ENCODE data around the gene PES1.
"Not testable (repeated sequence)": the region's sequence is repeated elsewhere in the genome, so short reads cannot be mapped to it uniquely, and the experiment has no call there.

Gene PES1

DNA sequence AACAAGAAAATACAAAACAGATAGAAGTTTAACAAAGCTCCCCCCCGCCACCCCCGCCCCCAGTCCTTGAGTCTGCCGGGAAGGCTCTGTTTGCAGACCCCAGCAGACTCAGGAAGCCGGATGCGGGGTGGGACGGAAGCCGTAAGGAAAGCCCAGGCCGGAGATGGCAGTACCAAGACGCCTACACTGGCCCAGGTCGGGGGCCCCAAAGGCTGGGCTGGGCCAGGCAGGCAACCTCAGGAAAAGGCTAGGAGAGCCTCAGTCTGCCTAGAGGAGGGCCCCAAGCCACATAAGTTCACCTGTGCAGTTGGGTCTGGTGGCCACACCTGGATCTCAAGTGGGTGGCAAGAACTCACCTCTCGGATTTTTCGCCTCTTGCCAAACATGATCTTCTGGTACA, 13.2 kb downstream of the PES1 start:
- DNase-seq (ENCODE audit: low read depth in 2 of 2, low spot score in 1 of 2): no peak

DNA sequence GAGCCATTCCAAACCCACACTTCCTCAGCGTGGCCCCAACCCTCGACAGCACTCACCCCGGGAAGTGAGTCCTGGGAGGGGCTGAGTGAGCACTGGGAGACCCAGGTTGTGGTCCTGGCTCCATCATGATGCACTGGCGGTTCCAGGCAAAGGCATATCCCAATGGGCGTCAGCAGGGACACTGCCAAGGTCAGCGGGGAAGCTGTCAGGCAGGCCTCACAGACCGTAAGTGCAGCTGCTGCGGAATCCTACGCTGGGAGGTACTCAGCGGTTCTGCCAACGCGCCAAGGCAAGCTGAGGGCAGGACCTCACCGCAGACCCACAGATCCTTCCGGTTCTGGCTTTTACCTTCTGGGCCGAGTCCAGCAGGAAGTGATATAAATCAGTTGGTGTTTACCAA, 15.9 kb downstream of the PES1 start:
- DNase-seq (ENCODE audit: low read depth in 2 of 2, low spot score in 1 of 2): no peak

DNA sequence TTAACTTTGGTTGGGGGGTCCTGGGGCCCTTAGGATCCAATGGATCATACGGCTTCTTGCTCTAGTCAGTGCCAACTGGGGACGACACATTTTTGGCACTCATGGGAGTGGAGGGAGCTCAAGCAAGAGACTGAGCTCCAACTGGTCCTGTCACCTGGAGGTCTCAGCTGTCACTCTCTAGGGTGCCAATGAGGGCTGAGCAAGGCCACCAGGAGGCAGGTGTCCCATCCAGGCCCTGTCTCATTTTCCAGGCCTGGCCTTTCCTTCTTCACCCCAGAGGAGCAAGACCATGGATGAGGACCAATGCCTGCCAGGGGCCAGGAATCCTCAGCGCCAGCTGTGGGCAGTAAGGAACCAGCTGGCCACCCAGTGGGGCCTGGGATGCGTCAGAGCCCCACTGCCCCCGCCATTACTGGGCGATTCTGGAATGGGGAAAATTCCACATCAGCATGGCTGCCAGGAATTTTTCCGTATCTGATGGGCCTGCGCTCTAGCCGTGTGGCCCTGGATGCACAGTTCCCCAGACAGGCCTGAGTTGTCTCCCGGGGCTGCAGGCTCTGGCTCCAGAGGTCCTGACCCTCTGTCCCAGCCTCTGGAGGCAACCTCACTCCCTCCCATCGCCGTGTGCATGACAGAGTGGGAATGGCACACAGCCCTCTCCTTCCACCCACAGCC, 16.6 kb downstream of the PES1 start:
- DNase-seq (ENCODE audit: low read depth in 2 of 2, low spot score in 1 of 2): no peak

DNA sequence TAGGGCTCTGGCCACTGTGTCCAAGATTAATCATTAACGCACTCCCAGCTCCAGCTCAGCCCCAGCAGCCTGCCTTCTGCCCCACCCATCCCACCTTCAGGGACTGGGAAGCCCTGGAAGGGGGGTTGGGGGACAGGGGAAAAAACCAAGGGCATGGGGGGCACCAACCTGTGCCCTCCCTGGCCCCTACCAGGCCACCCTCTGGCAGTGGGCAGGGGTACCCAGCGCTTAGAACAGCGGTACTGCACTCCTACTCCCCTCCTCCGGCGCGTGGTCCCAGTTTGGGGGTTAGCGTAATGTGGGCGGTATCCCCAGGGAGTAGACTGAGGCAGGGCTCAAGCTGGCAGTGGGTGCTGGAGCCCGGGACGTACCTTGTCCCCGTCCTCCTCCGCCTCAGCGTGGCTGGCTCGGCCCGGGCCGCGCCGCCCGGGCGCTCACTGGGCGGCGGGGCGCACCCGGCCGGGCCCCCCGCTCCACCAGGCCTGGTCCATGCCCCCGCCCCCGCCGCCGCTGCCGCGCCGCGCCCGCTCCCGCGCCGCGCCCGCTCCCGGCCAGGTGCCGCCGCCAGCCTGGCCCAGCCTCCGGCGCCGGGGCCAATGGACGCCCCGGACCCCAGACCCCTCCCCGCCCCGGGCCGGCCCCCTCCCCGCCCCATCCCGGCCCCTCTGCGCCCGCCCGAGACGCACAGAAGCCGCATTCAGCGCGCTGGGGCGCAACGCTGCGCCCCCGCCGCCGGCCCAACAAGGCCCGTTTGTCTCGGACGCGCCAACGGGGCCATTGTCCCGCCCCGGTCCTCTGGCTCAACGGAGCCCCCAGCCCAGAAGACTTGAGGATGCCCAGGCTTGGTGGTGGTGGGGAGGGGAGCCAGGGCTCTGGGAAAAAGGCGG, 17.4 kb downstream of the PES1 start, which contains the start of gene GAL3ST1:
GAL3ST1 (minus strand) TSS at position 571 of the 887 bp plus-strand sequence. CDS start 17,273 bp downstream, outside the sequence.
- no peak for DNase-seq (ENCODE audit: low read depth in 2 of 2, low spot score in 1 of 2)

DNA sequence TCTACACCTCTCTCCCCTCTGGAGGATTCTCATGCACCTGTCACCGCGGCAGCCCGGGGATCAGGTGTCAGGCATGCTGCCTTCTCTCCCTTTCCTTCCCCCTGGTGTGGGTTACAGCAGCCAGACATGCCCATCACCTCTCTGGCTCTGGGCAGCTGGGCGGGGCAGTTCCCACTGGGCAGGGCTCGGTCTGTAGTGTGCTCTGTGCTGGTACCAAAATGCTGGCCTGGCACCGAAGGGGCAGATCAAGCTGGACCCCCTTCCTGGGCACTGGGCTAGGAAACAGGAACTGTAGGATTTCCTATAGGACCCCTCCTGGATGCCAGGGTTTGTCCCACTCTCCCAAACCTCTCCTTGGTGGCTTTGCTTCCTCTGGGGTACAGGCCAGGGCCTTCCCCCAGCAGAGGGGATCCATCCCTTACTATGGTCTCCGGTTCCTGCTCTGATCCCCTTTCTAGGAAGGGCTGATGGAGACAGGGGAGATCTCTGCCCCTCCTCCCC, 18.1 kb downstream of the PES1 start:
- DNase-seq (ENCODE audit: low read depth in 2 of 2, low spot score in 1 of 2): no peak

DNA sequence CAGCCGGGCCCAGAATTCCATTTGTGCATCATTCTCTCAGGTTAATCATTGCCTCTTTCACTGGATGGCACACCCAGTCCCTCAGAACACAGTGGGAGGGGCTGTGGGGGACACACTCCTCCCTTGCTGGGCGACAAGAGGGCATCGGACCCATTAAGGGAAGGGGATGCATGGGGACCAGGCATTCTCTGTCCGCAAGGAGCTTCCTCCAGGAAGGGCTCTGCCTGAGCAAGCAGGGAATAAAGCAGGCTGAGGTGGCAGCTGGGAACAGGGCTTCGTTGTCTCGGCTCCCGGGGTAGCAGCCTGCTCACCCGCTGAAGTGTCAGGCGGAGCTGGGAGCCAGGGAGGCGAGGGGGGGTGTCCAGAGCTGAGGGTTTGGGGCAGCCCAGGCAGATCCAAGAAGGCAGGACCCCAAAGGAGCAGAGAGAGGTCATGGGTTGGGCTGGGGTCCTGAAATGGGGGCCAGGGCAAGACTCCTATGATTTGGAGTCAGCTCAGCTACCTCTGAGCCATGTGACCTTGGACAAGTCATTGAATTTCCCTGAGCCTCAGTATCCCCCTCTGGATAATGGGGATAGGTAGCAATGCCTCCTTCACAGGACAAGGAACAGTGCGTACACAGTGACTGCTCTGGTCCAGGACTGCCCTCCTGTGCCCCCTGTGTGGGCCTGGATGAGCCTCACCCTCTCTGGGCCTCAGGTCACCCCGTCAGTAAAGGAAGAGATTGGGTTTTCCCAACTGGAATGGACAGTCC, 18.7 kb downstream of the PES1 start:
- no peak for DNase-seq (ENCODE audit: low read depth in 2 of 2, low spot score in 1 of 2)

DNA sequence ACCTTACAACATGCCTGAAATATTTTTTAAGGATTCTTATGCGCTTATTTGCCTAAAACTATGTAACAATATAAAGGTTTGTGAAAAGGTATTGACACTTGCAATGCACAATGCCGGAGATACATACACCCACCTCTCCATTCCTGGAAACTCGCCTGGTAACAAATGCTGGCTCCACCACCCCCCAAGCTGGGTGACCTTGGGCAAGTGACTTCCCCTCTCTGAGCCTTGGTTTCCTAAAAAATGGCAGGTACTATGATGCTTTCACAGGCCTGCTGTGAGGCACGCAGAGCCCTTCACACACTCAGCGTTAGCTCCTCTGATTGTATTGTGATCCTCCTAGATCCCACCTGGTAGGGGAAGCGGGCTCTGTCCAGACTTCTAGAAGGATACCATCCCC, 19.5 kb downstream of the PES1 start:
- no peak for DNase-seq (ENCODE audit: low read depth in 2 of 2, low spot score in 1 of 2)

DNA sequence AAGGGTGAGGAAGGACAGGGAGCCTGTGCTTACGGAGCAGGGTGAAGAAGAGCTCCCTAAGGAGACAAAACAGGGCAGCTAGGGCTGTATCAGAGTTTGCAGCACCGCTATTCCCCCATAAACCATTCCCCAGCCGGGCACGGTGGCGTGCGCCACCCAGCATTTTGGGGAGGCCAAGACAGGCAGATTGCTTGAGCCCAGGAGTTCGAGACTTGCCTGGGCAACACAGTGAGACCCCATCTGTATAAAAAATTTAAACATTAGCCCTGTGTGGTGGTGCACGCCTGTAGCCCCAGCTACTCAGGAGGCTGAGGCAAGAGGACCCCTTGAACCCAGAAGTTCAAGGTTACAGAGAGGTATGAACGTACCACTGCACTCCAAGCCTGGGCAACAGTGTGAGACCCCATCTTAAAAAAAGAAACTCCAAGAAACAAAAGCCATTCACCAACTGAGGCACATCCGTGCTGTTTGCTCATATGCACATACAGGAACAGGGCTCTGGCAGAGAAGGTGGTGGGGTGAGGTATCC, 22.0 kb downstream of the PES1 start:
- DNase-seq (ENCODE audit: low read depth in 2 of 2, low spot score in 1 of 2): no peak

DNA sequence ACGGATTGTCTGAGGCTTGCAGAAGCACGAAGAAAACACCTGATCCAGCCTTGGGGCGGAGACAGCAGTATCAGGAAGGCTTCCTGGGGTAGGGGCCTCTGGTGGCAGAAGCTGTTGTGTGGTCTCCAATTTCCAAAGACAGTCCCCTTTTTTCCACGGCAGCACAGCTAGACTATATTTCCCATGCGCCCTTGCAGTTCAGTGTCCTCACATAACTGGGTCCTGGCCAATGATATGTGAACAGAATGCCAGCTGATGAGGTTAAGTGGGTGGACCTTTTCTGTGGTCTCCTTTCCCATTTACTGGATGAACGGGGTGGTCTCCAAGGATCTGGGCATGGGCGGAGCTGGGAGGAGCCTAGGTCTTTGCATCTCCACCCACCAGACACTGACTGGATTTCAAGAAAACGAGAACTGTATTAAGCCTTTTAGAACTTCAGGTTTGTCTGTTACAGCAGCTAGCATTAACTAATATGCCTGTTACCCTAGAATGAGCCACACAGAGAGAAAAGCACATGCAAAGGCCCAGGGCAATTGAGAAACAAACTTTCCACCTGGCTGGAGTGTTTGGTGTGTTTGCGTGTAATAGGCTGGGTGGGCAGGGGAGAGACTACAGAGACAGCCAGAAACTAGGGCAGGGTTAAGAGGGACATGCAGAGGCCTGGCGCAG, 23.4 kb downstream of the PES1 start:
- no peak for DNase-seq (ENCODE audit: low read depth in 2 of 2, low spot score in 1 of 2)

DNA sequence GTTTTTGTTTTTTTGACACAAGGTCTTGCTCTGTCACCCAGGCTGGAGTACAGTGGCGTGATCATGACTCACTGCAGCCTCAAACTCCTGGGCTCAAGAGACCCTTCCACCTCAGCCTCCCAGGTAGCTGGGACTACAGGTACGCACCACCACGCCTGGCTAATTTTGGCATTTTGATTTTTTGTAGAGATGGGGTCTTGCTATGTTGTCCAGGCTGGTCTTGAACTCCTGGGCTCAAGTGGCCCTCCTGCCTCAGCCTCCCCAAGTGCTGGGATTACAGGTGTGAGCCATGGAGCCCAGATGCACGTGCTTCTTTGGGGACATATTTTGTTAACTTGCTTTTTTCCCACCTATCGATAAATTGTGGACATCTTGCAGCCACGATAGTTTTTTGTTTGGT, 24.4 kb downstream of the PES1 start:
- DNase-seq (ENCODE audit: low read depth in 2 of 2, low spot score in 1 of 2): not testable (repeated sequence)

DNA sequence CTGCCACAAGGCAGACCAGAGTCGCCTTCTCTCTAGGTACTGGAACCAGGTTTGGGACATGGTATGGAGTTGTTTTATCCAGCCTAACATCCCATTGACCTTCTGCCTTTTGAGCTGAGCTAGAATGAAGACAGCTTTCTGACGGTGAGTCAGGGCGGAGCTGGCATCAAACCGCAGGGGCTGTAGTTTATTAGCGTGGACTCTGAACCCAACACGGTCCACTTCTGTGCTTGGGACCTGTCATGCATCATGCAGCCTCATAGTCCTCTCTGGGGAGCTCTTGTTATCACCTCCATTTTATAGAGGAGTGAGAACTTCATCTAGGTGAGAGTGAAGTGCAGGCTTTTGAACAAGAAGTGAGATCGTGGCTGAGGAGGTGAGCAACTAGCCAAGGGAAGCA, 25.6 kb downstream of the PES1 start:
- no peak for DNase-seq (ENCODE audit: low read depth in 2 of 2, low spot score in 1 of 2)

DNA sequence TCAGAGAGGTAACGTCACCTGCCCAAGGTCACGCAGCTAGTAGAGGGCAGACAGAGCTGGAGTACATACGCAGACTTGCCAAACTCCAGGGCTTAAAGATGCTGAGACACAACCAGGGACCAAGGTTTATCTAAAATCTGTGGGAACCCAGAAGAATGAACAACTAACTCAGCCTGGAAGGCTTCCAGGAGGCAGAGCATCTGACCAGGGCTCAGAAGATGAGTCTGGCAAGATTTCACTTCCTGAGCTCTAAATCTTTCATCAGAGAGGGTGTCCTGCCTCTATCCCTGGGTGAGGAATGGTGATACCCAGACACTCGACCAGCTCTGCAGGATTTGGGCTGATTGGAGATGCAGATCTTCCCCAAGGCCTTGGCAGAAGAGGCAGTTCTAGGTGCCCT, 26.4 kb downstream of the PES1 start:
- no peak for DNase-seq (ENCODE audit: low read depth in 2 of 2, low spot score in 1 of 2)

DNA sequence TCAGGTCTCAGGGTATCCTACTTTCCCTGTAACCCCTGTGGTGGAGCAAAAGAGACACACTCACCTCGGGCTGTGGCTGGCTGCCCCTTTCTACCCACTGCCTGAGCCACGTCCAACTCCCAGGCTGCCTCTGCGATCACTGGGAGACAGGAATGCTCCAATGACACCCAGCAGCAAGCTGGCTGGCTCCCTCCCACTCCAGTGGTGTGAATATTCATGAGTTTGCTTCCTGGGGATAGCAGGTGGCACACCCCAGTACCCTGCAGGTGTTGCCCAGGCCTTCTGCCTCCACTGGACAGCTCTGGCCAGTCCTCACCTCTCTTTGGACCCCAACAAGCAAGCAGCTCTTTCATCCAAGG, 27.0 kb downstream of the PES1 start:
- no peak for DNase-seq (ENCODE audit: low read depth in 2 of 2, low spot score in 1 of 2)

DNA sequence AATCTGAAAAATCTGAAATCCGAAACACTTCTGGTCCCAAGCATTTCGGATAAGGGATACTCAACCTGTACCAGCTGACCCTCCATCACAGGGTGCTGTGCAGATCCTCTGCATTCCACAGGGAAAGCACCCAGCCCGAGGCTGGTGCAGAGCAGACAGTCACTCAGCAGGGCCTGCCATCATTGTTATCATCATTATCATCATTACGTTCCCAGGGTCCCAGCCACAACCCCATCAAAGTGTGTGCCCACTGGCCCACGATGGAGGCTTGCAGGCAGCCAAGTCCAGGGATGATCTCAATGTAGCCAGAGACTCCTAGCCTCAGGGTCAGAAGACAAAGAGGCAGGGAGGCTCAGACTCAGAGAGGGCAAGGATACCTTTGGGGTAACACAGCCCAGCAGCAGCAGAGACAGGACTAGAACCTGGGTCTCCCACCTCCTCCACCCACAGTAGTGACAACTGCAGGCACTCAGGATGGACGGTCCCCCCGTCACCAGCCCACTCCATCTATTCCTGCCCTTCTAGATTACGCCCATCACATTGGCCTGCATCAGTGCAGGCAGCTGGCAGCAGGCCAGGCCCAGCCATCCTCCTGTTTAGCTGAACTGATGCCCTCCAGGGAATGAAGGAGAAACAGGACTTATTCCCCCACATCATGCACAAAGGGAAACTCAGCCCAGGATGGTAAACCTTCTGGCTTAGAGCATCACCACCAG, 27.5 kb downstream of the PES1 start:
- DNase-seq (ENCODE audit: low read depth in 2 of 2, low spot score in 1 of 2): no peak

DNA sequence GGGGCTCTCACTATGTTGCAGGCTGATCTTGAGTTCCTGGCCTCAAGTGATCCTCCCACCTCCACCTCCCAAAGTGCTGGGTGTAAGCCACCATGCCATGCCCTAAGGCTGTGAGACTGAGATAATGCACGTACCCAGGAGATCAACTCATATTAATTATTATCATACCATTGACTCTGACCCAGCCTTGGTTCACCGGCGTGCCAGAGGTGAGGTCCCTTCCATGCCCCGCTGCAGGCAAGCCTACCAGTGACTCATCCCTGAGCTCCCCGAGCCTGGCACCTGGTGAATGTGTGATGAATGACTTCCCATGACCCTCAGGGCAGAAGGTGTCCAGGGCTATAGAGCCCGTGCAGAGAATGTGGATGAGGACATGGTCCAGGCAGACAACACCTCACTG, 29.3 kb downstream of the PES1 start:
- DNase-seq (ENCODE audit: low read depth in 2 of 2, low spot score in 1 of 2): no peak

DNA sequence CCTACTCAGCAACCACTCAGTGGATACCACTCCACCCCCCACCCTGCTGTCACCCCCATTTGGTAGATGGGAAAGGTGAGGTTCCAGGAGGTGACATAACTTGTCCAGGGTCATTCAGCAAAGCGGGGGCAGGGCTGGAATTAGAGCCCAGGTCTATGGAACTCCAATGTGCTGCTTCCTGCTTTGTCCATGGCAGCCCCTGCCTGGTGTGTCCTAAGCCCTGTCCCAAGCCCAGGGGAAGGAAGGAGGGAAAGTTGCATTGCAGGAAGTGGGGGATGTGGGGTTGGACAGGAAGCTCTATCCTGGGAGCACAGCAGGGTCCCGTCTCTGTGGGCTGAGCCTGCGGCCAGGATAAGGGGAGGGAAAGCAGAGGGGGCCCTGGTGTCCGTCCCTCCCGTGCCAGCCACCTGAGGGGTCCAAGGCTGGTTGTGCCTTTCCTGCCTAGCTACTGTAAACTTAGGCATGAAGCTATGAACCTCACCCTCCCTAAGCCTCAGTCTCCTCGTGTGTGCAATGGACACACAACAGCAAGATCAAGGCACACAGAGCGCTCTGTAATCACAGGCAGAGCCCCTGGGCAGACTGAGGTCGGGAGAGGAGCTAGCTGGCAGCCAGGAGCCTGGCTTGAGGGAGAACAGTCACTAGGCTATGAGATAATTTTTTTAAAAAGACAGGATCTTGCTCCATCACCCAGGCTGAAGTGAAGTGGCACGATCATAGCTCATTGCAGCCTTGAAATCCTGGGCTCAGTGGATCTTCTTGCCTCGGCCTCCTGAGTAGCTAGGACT, 30.1 kb downstream of the PES1 start:
- no peak for DNase-seq (ENCODE audit: low read depth in 2 of 2, low spot score in 1 of 2)

DNA sequence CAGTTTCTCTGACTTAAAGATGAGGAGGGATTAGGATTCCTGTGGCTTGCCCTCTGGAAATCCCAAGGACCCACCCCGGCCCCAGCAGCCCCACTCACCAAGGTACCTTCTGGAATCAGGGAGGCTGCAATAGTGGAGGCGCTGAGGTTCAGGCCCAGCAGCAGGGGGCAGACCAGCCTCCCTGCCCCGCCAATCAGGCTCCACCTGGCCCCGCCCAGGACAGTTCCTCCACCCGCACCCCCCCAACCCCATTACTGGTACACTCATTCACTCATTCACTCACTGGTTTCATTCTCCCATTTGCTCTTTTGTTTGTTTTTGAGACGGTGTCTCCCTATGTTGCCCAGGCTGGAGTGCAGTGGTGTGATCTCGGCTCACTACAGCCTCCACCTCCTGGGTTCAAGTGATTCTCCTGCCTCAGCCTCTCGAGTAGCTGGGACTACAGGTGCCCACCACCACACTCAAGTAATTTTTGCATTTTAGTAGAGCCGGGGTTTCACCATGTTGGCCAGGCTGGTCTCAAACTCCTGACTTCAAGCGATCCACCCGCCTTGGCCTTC, 31.0 kb downstream of the PES1 start:
- DNase-seq (ENCODE audit: low read depth in 2 of 2, low spot score in 1 of 2): not testable (repeated sequence)

DNA sequence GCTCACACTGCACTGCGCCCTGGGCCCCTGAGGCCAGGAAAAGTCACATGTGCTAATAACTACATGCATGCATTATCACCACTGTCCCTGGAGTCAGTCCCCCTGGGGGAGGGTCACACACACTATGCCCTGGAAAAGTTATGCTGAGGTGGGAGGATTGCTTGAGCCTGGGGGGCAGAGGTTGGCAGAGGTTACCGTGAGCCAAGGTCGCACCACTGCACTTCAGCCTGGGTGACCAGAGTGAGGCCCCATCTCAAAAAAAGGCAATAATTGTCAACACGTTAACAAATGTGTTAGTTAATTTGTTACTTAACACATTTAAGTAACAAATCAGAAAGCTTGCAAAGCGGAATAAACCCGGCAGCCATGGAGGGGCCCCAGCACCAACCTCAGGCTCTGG, 31.8 kb downstream of the PES1 start:
- DNase-seq (ENCODE audit: low read depth in 2 of 2, low spot score in 1 of 2): no peak

DNA sequence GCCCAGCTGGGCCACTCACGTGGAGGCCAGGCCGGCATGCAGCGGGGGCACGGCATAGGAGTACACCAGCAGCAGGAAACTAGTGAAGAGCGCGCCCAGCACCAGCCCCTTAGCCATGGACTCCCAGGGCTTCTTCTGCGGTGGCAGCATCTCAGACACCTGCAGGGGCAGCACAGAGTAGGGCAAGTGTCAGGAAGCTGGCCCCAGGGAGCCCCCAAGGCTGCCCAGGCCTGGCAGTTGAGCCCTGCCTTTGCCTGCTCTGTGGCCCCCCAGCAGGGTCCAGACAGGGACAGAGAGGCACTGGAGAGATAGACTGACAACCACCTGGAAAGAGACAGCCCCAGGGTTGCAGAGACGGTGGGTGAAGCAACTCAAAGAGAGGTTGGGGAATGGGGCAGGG, 34.5 kb downstream of the PES1 start:
- DNase-seq (ENCODE audit: low read depth in 2 of 2, low spot score in 1 of 2): no peak
